Pancreas (tissue), 10 donors: ENCODE measurements around the gene TES. TPM values are rescaled to one million over a fixed set of nuclear protein-coding genes. Genes with fewer than 3 reads are reported as not detected.

Experiments
- ATAC-seq, 4 donors: fragments of 200-7000 bp; cut with Tn5 transposase; one replicate each; pipeline versions ENCODE4 v1.8.0 to v1.9.1; 2020; ENCODE audit warnings: mild to moderate bottlenecking in 4 of 4, moderate library complexity in 4 of 4
- DNase-seq, 6 donors: peaks; one replicate each; pipeline ENCODE4 v3.0.0-alpha.2; 2020
- FAIRE-seq: peaks from 2 replicates; lab custom pipeline; 2012; peaks lifted over from hg19 to GRCh38; lab: Jason Lieb, UNC
- H3K27ac ChIP-seq, 4 donors: fragments of 200-600 bp; sonication (generic); 1 replicate in 3 of 4; 2 replicates in 1 of 4; pipeline versions ENCODE4 v1.5.0 to v1.8.0; 2020
- H3K27me3 ChIP-seq, 4 donors: fragments of 200-600 bp; one replicate each; pipeline ENCODE4 v1.8.0; 2021
- H3K36me3 ChIP-seq, 3 donors: fragments of 200-600 bp; sonication (generic) in 1 of 3; one replicate each; pipeline versions ENCODE4 v1.5.0 to v1.8.0; 2020 to 2021
- H3K4me1 ChIP-seq, 3 donors: fragments of 200-600 bp; one replicate each; pipeline ENCODE4 v1.8.0; 2021
- H3K4me3 ChIP-seq, 4 donors: fragments of 200-600 bp; sonication (generic) in 2 of 4; one replicate each; pipeline versions ENCODE4 v1.5.0 to v1.8.0; 2020 to 2021
- H3K9me3 ChIP-seq, 4 donors: fragments of 200-600 bp; one replicate each; pipeline ENCODE4 v1.8.0; 2021
- CTCF ChIP-seq, 4 donors: fragments of 200-600 bp; sonication (generic) in 3 of 4; IDR thresholded peaks; one replicate each; pipeline versions ENCODE4 v1.5.0 to v1.8.0; 2021; ENCODE audit warnings: antibody characterized with exemption in 4 of 4
- WGBS, 2 donors: extraction: QIAGEN DNeasy Blood & Tissue Kit; methylation state at CpG; one replicate each; pipeline ENCODE4 v1.1.7; 2013; 5-methylcytosine and 5-hydroxymethylcytosine counted together
- intact Hi-C, 3 donors: fragments of 100-400 bp; cut with DNase I; formaldehyde crosslinking; loops; one replicate each; pipeline versions ENCODE4 v1.11.1 to v1.14.2; 2022
- polyA plus RNA-seq, 2 donors: library from polyadenylated mRNA; stranded (reverse); fragments of 200-250 nt; gene quantifications; one replicate each; pipeline ENCODE4 v1.2.3, GENCODE V29; 2013
- total RNA-seq, 6 donors: library from RNA; stranded (reverse); fragmentation: NEBNext Ultra II Directional in 4 of 6; extraction: Animal tissue kit (Norgen Biotek cat#: 25700) in 4 of 6; gene quantifications; one replicate each; pipeline versions ENCODE4 v1.2.1 to v1.2.4, GENCODE V29; 2021 to 2023
- donor health status: healthy with polysubstance abuse.
- donor health status: DM: no; HTN: no; CAD: no; lungs with moderate emphysema.
- donor health status: DM: no; HTN: no; CAD: no.
- donor health status: control.
- donor health status: control.
- donor health status: Bipolar disorder and iron deficiency.
- donor health status: DM: yes; HTN: yes; CAD: no.
- donor health status: DM: no; HTN: no; CAD: no.
- donor health status: DM: no; HTN: no; CAD: no.
- donor health status: DM: yes; HTN: yes; CAD: no.

Gene TES
- total and polyA plus RNA-seq, 8 donors, result 10.6 to 37.0 (median 20.0) TPM

DNA sequence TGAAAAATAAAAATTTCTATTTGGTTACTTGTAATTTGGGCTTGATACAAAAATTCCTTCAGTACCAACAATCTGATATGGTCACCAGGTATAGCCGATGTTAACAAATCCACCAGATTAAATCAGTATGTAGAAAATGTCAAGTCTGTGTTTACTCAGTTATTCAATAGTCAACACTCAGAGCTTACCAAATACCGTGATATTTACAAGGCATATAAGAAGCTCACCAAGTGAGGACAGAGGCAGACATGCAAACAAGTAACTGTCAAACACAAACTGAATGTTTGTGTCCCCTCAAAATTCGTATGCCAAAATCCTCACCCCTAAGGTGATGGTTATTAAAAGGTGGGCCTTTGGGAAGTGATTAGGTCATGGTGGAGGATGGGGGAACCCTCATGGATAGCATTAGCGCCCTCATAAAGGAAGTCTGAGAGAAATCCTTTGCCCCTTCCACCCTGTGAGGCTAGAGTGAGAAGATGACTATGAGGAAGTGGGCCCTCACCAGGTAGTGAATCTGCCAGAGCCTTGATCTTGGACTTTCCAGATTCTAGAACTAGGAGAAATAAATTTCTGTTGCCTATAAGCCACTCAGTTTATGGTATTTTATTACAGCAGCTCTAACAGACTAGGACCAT, 63.1 kb downstream of the TES start:
- H3K36me3 ChIP-seq, result no peaks in the 10 kb centered on the region
- no peak for DNase-seq
- H3K4me1 ChIP-seq, result peaks cover 0 to 10% (median 4%) of the 10 kb centered on the region in 3 donors
- ATAC-seq, result no peak
- WGBS, 2 donors, result 34 to 35% methylated on average over 4 of the region's 4 CpGs
- intact Hi-C loops, result no loop called here
- FAIRE-seq, result no peak
- H3K9me3 ChIP-seq, result no peaks in the 10 kb centered on the region
- H3K27ac ChIP-seq, result no peak overlapping the region
- no peak overlapping the region for H3K4me3 ChIP-seq
- TF ChIP-seq CTCF (IDR thresholded peaks at IDR 0.05), result no peak
- no peaks in the 10 kb centered on the region for H3K27me3 ChIP-seq

- Histone ChIP-seq H3K27ac (no peak overlapping the region), H3K9me3 (no peaks in the 10 kb centered on the region), H3K4me3 (no peak overlapping the region), H3K27me3 (no peaks in the 10 kb centered on the region), H3K4me1 (peaks cover 0 to 10% (median 4%) of the 10 kb centered on the region in 3 donors), H3K36me3 (no peaks in the 10 kb centered on the region)
- no peak for ATAC-seq
- DNase-seq, result no peak
- WGBS, 2 donors, result 95 to 100% methylated on average over 1 of the region's 1 CpG
- TF ChIP-seq CTCF (IDR thresholded peaks at IDR 0.05), result no peak
- intact Hi-C loops, result no loop called here
- FAIRE-seq, result no peak
Measured at GRCh38 chr7:116273918-116274301, 63.6 kb downstream of the TES start.

- ATAC-seq (no peak), FAIRE-seq (no peak), DNase-seq (no peak)
- Histone ChIP-seq H3K27ac (no peak overlapping the region), H3K4me1 (no peaks in the 10 kb centered on the region), H3K9me3 (no peaks in the 10 kb centered on the region), H3K36me3 (no peaks in the 10 kb centered on the region), H3K4me3 (no peak overlapping the region), H3K27me3 (no peaks in the 10 kb centered on the region)
- TF ChIP-seq CTCF (IDR thresholded peaks at IDR 0.05), result no peak
- intact Hi-C loops, result no loop called here
Measured at GRCh38 chr7:116277070-116277469, 66.7 kb downstream of the TES start.

- DNase-seq (no peak), ATAC-seq (no peak), FAIRE-seq (no peak)
- H3K36me3 ChIP-seq, result no peaks in the 10 kb centered on the region
- H3K4me1 ChIP-seq, result no peaks in the 10 kb centered on the region
- no peak overlapping the region for H3K27ac ChIP-seq
- TF ChIP-seq CTCF (IDR thresholded peaks at IDR 0.05), result no peak
- intact Hi-C loops, result no loop called here
- no peak overlapping the region for H3K4me3 ChIP-seq
- H3K27me3 ChIP-seq, result no peaks in the 10 kb centered on the region
- no peaks in the 10 kb centered on the region for H3K9me3 ChIP-seq
Measured at GRCh38 chr7:116279217-116279616, 68.9 kb downstream of the TES start.

DNA sequence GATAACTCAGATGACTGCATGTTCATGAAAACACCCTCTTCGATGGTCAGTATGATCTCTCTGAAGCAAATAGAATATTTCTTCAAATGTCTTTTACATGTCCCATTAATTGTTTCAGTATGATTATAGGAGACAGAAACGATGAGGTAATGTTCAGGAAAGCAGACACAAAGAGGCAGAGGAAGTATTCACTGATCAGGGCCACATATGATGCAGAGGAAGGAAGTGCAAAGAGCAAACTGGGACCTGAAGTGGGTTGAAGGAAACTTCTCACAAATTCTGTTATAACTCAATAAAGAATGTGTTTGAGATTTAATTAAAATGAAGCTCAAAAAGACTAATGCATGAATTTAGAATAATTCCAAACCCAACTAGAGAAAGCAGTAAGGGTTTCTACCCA, 70.5 kb downstream of the TES start:
- TF ChIP-seq CTCF (IDR thresholded peaks at IDR 0.05), result no peak
- 55 to 58% methylated on average over 2 of the region's 2 CpGs for WGBS, 2 donors
- no peak for ATAC-seq
- no peak for FAIRE-seq
- H3K4me1 ChIP-seq, result no peaks in the 10 kb centered on the region
- intact Hi-C loops, result no loop called here
- H3K4me3 ChIP-seq, result no peak overlapping the region
- no peak for DNase-seq
- H3K27ac ChIP-seq, result no peak overlapping the region
- no peaks in the 10 kb centered on the region for H3K9me3 ChIP-seq
- H3K27me3 ChIP-seq, result no peaks in the 10 kb centered on the region
- H3K36me3 ChIP-seq, result no peaks in the 10 kb centered on the region
